Astrocyte (in vitro differentiated cells and primary cell): ENCODE data around the gene ZNF879.

Experiments used
- EZH2 ChIP-seq: IDR thresholded peaks from 2 replicates; pipeline ENCODE4 v1.6.1; 2012; ENCODE audit warnings: mild to moderate bottlenecking, low read length, inconsistent platforms; ENCODE audit not compliant: insufficient read depth
- TF ChIP-seq, protein P1 (sequence below): IDR thresholded peaks from 2 replicates; pipeline ENCODE4 v1.5.1; 2011; ENCODE audit warnings: low read depth, mild to moderate bottlenecking, inconsistent platforms, low read length, moderate library complexity; ENCODE audit not compliant: insufficient read depth

DNA sequence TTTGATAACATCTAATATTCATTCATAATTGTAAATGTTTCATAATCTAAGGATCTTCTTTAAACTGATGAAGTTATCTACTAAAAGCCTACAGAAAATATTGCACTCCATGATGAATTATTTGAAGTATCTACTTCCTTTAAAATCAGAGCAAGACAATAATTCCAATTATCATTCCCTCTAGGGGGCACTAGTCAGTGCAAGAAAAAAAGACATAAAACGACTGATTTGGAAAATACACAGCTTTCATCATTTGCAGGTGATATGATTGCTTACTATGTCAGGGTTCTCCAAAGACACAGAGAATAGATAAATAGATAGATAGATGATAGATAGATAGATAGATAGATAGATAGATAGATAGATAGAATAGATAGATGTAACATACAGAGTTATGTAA lies 14.9 kb upstream of the ZNF879 start:
- TF ChIP-seq, protein P1, sequence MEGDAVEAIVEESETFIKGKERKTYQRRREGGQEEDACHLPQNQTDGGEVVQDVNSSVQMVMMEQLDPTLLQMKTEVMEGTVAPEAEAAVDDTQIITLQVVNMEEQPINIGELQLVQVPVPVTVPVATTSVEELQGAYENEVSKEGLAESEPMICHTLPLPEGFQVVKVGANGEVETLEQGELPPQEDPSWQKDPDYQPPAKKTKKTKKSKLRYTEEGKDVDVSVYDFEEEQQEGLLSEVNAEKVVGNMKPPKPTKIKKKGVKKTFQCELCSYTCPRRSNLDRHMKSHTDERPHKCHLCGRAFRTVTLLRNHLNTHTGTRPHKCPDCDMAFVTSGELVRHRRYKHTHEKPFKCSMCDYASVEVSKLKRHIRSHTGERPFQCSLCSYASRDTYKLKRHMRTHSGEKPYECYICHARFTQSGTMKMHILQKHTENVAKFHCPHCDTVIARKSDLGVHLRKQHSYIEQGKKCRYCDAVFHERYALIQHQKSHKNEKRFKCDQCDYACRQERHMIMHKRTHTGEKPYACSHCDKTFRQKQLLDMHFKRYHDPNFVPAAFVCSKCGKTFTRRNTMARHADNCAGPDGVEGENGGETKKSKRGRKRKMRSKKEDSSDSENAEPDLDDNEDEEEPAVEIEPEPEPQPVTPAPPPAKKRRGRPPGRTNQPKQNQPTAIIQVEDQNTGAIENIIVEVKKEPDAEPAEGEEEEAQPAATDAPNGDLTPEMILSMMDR, result no peak
- TF ChIP-seq EZH2, result no peak
